HPDE6-E6E7 (cell line): ENCODE measurements around the gene CCDC78.
"Not testable (repeated sequence)": the region's sequence is repeated elsewhere in the genome, so short reads cannot be mapped to it uniquely, and the experiment has no call there.

Experiments used
- DNase-seq: peaks from one replicate; pipeline ENCODE4 v3.0.0; 2011; ENCODE audit warnings: missing footprints; ENCODE audit errors: extremely low spot score

Gene CCDC78

GRCh38 chr16:760545-761343 lies 34.5 kb upstream of the CCDC78 start, which contains the start of gene MSLN:
TSS of gene MSLN (plus strand) at chr16:760734. CDS start at chr16:762681, 1,947 bp downstream.
- peak; percentile 72 for DNase-seq

GRCh38 chr16:760065-760464 lies 33.8 kb upstream of the CCDC78 start:
- no peak for DNase-seq

GRCh38 chr16:759110-759910 lies 33.1 kb upstream of the CCDC78 start:
- DNase-seq: no peak

GRCh38 chr16:756428-756827 lies 30.2 kb upstream of the CCDC78 start:
- no peak for DNase-seq

- DNase-seq: no peak
Observed at GRCh38 chr16:754656-755055, 28.4 kb upstream of the CCDC78 start.

GRCh38 chr16:754121-754607 lies 27.9 kb upstream of the CCDC78 start:
- not testable (repeated sequence) for DNase-seq

- DNase-seq: no peak
Observed at GRCh38 chr16:752007-752312, 25.7 kb upstream of the CCDC78 start.

- no peak for DNase-seq
Observed at GRCh38 chr16:751152-752006, 25.1 kb upstream of the CCDC78 start.

- DNase-seq: no peak
Observed at GRCh38 chr16:750485-750884, 24.2 kb upstream of the CCDC78 start.

GRCh38 chr16:749010-749409 lies 22.8 kb upstream of the CCDC78 start:
- no peak for DNase-seq

- DNase-seq: no peak
Observed at GRCh38 chr16:747978-748746, 21.9 kb upstream of the CCDC78 start.

GRCh38 chr16:746637-747036 lies 20.4 kb upstream of the CCDC78 start:
- DNase-seq: no peak

GRCh38 chr16:745739-746138 lies 19.5 kb upstream of the CCDC78 start:
- DNase-seq: peak; percentile 58

- no peak for DNase-seq
Observed at GRCh38 chr16:743794-744500, 17.7 kb upstream of the CCDC78 start.

- not testable (repeated sequence) for DNase-seq
Observed at GRCh38 chr16:742894-743293, 16.7 kb upstream of the CCDC78 start.

- DNase-seq: no peak
Observed at GRCh38 chr16:741986-742629, 15.9 kb upstream of the CCDC78 start.

- peak; percentile 76 for DNase-seq
Observed at GRCh38 chr16:740764-741505, 14.7 kb upstream of the CCDC78 start, which contains the start of gene CIAO3. TSS of gene CIAO3 (minus strand) at chr16:740997. CDS start at chr16:740985, 12 bp downstream.

GRCh38 chr16:740459-740763 lies 14.2 kb upstream of the CCDC78 start:
- no peak for DNase-seq
